ENCODE results near the gene GDPD5. TPM values are rescaled to one million over a fixed set of nuclear protein-coding genes. Genes with fewer than 3 reads are reported as not detected.

GDPD5 gene
- total RNA-seq, 1 donor from 2014 or later = 14.5 TPM

GRCh38 chr11:75475767-75476650 lies 49.7 kb downstream of the GDPD5 start:
- Mint-ChIP-seq H3K27me3 (peaks cover under 1% of the 10 kb centered on the region), H3K36me3 (ENCODE audit: low read depth) (no peaks in the 10 kb centered on the region), H3K4me1 (peaks cover 16% of the 10 kb centered on the region), H3K27ac (peak overlapping the region; percentile 87), H3K9me3 (no peaks in the 10 kb centered on the region), H3K4me3 (peak overlapping the region; percentile 67)
- intact Hi-C loops (cut with micrococcal nuclease) = loop anchor here (2.0 kb wide), 1 partner anchor 51 kb away; no protein-coding TSS in a partner anchor
- no peak for DNase-seq

GRCh38 chr11:75474878-75475766 lies 50.6 kb downstream of the GDPD5 start:
- Mint-ChIP-seq H3K4me1 (peaks cover 16% of the 10 kb centered on the region), H3K4me3 (peak overlapping the region; percentile 67), H3K9me3 (no peaks in the 10 kb centered on the region), H3K27ac (peak overlapping the region; percentile 87), H3K36me3 (ENCODE audit: low read depth) (no peaks in the 10 kb centered on the region), H3K27me3 (peaks cover 2% of the 10 kb centered on the region)
- intact Hi-C loops (cut with micrococcal nuclease) = loop anchor here (2.0 kb wide), 1 partner anchor 52 kb away; no protein-coding TSS in a partner anchor
- DNase-seq = peak; percentile 91

GRCh38 chr11:75474240-75474639 lies 51.5 kb downstream of the GDPD5 start:
- Mint-ChIP-seq H3K4me3 (no peak overlapping the region), H3K27me3 (peaks cover 2% of the 10 kb centered on the region)
- intact Hi-C loops (cut with micrococcal nuclease) = loop anchor here (2.0 kb wide), 1 partner anchor 53 kb away; no protein-coding TSS in a partner anchor

DNA sequence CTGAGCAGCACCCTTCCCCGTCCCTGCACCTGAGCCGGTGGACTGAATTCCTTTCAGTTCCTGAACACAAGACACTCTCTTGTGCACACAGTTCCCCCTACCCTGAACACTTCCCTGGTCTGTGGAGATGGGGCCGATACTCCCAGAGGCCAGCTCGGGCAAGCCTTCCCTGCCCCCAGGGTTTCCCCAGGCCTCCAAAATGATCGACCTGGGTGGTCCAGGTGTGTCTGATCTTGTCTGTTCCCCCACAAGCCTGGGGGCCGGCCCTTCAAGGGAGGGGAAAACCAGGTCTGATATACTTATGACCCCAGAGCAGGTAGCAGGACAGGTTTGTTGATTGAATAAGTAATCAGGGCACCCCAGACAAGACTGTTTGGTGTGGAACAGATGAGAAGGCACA lies 52.1 kb downstream of the GDPD5 start:
- no peak for DNase-seq
- Mint-ChIP-seq H3K4me1 (peaks cover 16% of the 10 kb centered on the region), H3K9me3 (no peaks in the 10 kb centered on the region), H3K27me3 (peaks cover 2% of the 10 kb centered on the region), H3K27ac (no peak overlapping the region), H3K4me3 (no peak overlapping the region), H3K36me3 (ENCODE audit: low read depth) (no peaks in the 10 kb centered on the region)
- intact Hi-C loops (cut with micrococcal nuclease) = loop anchor here (2.0 kb wide), 1 partner anchor 53 kb away; no protein-coding TSS in a partner anchor

More at GRCh38 chr11:75474240-75474639, 51.5 kb downstream of the GDPD5 start:
- DNase-seq = no peak
- no peak overlapping the region for H3K27ac Mint-ChIP-seq
- no peaks in the 10 kb centered on the region for H3K36me3 Mint-ChIP-seq (ENCODE audit: low read depth)
- no peaks in the 10 kb centered on the region for H3K9me3 Mint-ChIP-seq
- H3K4me1 Mint-ChIP-seq = peaks cover 16% of the 10 kb centered on the region

DNA sequence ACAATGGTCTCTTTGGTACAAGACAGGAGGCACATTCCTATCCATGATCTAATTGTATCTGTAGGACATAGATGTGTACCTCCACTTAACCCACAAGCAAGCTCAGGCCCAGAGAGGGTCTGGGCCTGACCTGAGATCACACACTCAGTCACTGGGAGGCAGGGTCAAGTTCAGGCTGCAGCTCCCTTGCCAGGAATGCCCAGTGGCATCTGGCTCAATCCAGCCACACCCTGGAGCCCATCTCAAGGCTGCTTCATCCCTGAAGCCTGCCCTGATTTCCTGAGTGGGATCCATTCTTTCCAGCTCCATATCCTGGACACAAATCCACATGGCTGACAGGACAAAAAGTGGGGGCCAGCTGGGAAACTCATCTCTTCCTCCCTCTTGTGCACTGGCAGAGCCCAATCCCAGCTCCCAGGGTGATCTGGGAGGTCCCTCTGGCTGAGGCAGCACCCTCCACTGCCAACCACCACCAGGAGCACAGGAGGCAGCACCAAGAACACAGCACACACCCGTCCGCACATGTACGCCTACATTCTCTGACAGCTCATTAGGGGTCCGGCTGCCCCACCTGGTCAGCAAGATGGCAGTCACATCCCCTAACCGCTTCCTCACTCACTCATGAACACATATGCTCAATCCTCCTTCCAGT lies 53.5 kb downstream of the GDPD5 start:
- Mint-ChIP-seq H3K4me3 (no peak overlapping the region), H3K27ac (no peak overlapping the region), H3K27me3 (peaks cover 2% of the 10 kb centered on the region), H3K4me1 (peaks cover 16% of the 10 kb centered on the region), H3K9me3 (no peaks in the 10 kb centered on the region), H3K36me3 (ENCODE audit: low read depth) (no peaks in the 10 kb centered on the region)
- intact Hi-C loops (cut with micrococcal nuclease) = no loop called here
- DNase-seq = no peak

- no peaks in the 10 kb centered on the region for H3K36me3 Mint-ChIP-seq (ENCODE audit: low read depth)
- intact Hi-C loops (cut with micrococcal nuclease) = no loop called here
- H3K4me1 Mint-ChIP-seq = peaks cover 16% of the 10 kb centered on the region
Observed at GRCh38 chr11:75471176-75471973, 54.4 kb downstream of the GDPD5 start.

DNA sequence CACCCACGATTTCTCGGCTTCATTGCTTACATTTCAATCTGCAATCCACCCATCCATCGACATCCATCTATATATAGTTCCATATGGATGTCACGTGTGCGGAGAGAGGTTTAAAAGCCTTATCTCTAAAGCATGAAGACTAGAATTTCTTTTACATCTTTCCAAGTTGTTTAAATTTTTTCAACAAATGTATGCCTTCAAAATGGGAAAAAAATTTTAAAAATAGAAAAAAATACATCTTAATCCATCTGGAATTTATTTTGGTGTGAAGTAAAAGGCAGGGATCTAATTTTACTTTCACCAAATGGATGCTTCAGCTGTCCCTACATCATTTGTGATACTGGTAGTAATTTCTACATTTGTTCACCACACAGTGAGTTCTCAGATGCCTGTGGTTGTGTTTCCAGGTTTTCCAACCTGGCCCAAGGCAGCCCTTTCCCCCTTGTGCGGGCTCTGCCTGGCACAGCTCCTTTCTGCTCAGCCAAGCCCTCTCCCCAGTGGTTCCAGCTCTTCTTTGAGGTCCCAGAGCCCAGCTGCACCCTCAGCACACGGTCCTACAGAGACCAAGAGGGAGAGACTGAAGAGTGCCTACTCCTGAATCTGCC lies 55.2 kb downstream of the GDPD5 start:
- no peak overlapping the region for H3K27ac Mint-ChIP-seq
- intact Hi-C loops (cut with micrococcal nuclease) = no loop called here
- H3K9me3 Mint-ChIP-seq = no peaks in the 10 kb centered on the region
- no peak for DNase-seq
- no peak overlapping the region for H3K4me3 Mint-ChIP-seq
- no peaks in the 10 kb centered on the region for H3K36me3 Mint-ChIP-seq (ENCODE audit: low read depth)
- H3K4me1 Mint-ChIP-seq = peaks cover 9% of the 10 kb centered on the region
- H3K27me3 Mint-ChIP-seq = peaks cover 2% of the 10 kb centered on the region

More at GRCh38 chr11:75471176-75471973, 54.4 kb downstream of the GDPD5 start:
- Mint-ChIP-seq H3K4me3 (no peak overlapping the region), H3K27ac (no peak overlapping the region), H3K9me3 (no peaks in the 10 kb centered on the region), H3K27me3 (peaks cover 2% of the 10 kb centered on the region)
- no peak for DNase-seq

- Mint-ChIP-seq H3K27me3 (peaks cover 2% of the 10 kb centered on the region), H3K27ac (no peak overlapping the region), H3K9me3 (no peaks in the 10 kb centered on the region), H3K36me3 (ENCODE audit: low read depth) (no peaks in the 10 kb centered on the region), H3K4me1 (peaks cover 3% of the 10 kb centered on the region), H3K4me3 (no peak overlapping the region)
- DNase-seq = no peak
- intact Hi-C loops (cut with micrococcal nuclease) = no loop called here
Observed at GRCh38 chr11:75469785-75470405, 55.8 kb downstream of the GDPD5 start.

- no peak for DNase-seq
- Mint-ChIP-seq H3K9me3 (no peaks in the 10 kb centered on the region), H3K4me3 (no peak overlapping the region), H3K27me3 (peaks cover 2% of the 10 kb centered on the region), H3K4me1 (no peaks in the 10 kb centered on the region), H3K36me3 (ENCODE audit: low read depth) (no peaks in the 10 kb centered on the region), H3K27ac (no peak overlapping the region)
- intact Hi-C loops (cut with micrococcal nuclease) = no loop called here
Observed at GRCh38 chr11:75468534-75469340, 57.0 kb downstream of the GDPD5 start.

DNA sequence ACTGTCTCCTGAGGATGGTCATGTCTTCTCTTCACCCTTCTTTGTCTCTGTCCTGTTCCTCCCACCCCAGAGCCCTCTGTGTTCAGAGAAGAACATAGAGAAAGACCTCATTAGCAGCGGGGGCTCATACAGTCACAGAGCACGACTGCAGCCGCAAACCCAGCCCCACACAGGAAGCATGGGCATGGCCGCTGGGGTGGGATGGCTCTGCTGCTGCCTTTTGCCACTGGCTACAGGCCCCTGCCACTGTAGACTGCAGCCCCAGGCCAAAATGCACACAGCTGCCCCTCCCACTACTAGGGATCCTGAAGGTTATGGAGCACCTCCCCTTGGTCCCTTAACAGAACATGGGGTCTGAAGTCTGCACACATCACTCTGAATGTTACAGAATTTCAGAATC lies 57.9 kb downstream of the GDPD5 start:
- no peaks in the 10 kb centered on the region for H3K9me3 Mint-ChIP-seq
- peaks cover 2% of the 10 kb centered on the region for H3K27me3 Mint-ChIP-seq
- intact Hi-C loops (cut with micrococcal nuclease) = no loop called here
- H3K27ac Mint-ChIP-seq = no peak overlapping the region
- no peaks in the 10 kb centered on the region for H3K4me1 Mint-ChIP-seq
- no peak overlapping the region for H3K4me3 Mint-ChIP-seq
- no peak for DNase-seq
- H3K36me3 Mint-ChIP-seq (ENCODE audit: low read depth) = no peaks in the 10 kb centered on the region

- H3K36me3 Mint-ChIP-seq (ENCODE audit: low read depth) = no peaks in the 10 kb centered on the region
Observed at GRCh38 chr11:75467311-75467710, 58.4 kb downstream of the GDPD5 start.

More at GRCh38 chr11:75467311-75467710, 58.4 kb downstream of the GDPD5 start:
- H3K4me1 Mint-ChIP-seq = no peaks in the 10 kb centered on the region
- no peaks in the 10 kb centered on the region for H3K9me3 Mint-ChIP-seq
- intact Hi-C loops (cut with micrococcal nuclease) = no loop called here
- H3K27me3 Mint-ChIP-seq = peaks cover 2% of the 10 kb centered on the region
- no peak overlapping the region for H3K4me3 Mint-ChIP-seq
- DNase-seq = no peak
- no peak overlapping the region for H3K27ac Mint-ChIP-seq
